ENCODE results near the gene GTF2H4.

DNA sequence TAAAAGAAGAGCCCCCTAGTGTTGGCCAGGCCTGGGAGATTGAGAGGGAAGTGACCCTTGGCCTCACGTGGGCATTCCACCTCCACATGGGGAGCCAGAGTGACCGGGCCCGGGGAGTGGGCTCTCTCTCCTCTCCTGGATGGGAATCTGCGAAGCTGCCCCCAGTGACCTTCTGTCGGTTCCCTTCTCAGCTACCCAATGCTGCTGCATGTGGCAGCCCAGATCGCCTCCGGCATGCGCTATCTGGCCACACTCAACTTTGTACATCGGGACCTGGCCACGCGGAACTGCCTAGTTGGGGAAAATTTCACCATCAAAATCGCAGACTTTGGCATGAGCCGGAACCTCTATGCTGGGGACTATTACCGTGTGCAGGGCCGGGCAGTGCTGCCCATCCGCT is 10.1 kb upstream of the GTF2H4 start:
- TF ChIP-seq, protein P1, sequence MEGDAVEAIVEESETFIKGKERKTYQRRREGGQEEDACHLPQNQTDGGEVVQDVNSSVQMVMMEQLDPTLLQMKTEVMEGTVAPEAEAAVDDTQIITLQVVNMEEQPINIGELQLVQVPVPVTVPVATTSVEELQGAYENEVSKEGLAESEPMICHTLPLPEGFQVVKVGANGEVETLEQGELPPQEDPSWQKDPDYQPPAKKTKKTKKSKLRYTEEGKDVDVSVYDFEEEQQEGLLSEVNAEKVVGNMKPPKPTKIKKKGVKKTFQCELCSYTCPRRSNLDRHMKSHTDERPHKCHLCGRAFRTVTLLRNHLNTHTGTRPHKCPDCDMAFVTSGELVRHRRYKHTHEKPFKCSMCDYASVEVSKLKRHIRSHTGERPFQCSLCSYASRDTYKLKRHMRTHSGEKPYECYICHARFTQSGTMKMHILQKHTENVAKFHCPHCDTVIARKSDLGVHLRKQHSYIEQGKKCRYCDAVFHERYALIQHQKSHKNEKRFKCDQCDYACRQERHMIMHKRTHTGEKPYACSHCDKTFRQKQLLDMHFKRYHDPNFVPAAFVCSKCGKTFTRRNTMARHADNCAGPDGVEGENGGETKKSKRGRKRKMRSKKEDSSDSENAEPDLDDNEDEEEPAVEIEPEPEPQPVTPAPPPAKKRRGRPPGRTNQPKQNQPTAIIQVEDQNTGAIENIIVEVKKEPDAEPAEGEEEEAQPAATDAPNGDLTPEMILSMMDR (conservative IDR thresholded peaks at IDR 0.05) = no peak
- TF ChIP-seq EZH2 (IDR thresholded peaks at IDR 0.05; ENCODE audit: low read depth) = no peak

Measured in PC-9 (cell line).